Endothelial cell of umbilical vein (primary cell): ENCODE results near the gene DBP. TPM values are rescaled to one million over a fixed set of nuclear protein-coding genes. Genes with fewer than 3 reads are reported as not detected.

ENCODE experiments used
- BruUV-seq: library from RNA; stranded (reverse); fragments of 400-500 nt; replicated peaks from 2 replicates; lab custom pipeline; 2021; lab: Mats Ljungman, UMichigan
- CTCF ChIA-PET: fragments of 300-600, 350-600 bp; sonication (Branson Sonifier 250); formaldehyde crosslinking; loops from one replicate; lab custom pipeline; 2021; ENCODE audit warnings: antibody characterized with exemption, inconsistent platforms; lab: Charles Lee
- POLR2A ChIA-PET: fragments of 300-600, 350-600 bp; sonication (Branson Sonifier 250); formaldehyde crosslinking; loops from one replicate; lab custom pipeline; 2021; ENCODE audit warnings: antibody characterized with exemption, inconsistent platforms; lab: Charles Lee
- DNase-seq: peaks from one replicate; pipeline ENCODE4 v3.0.0-alpha.2; 2011; ENCODE audit warnings: low read depth, low spot score
- FAIRE-seq: peaks from 2 replicates; lab custom pipeline; 2011; peaks lifted over from hg19 to GRCh38; lab: Jason Lieb, UNC
- H2AFZ ChIP-seq: 2 replicates; pipeline ENCODE4 v1.6.0; 2012; ENCODE audit warnings: low read depth, low read length, control low read depth, inconsistent platforms
- H3K27ac ChIP-seq: 2 replicates; pipeline ENCODE4 v1.5.1; 2011; ENCODE audit warnings: low read depth, mild to moderate bottlenecking, control low read depth, low read length, moderate library complexity; ENCODE audit not compliant: insufficient read depth
- H3K27me3 ChIP-seq, 2 experiments: 2 replicates each; pipeline versions ENCODE4 v1.6.0 to v1.6.1; 2011; ENCODE audit warnings: low read length in 2 of 2, mixed read lengths in 1 of 2; ENCODE audit not compliant: control insufficient read depth in 2 of 2, insufficient read depth in 2 of 2
- H3K36me3 ChIP-seq, 2 experiments: 2 replicates in 1 of 2; 3 replicates in 1 of 2; pipeline ENCODE4 v1.5.1; 2011; ENCODE audit warnings: low read length in 2 of 2, mild to moderate bottlenecking in 1 of 2, moderate library complexity in 1 of 2; ENCODE audit not compliant: control insufficient read depth in 2 of 2, insufficient read depth in 2 of 2; ENCODE audit errors: extremely low read depth in 1 of 2
- H3K4me1 ChIP-seq: 3 replicates; pipeline ENCODE4 v1.5.1; 2011; ENCODE audit warnings: mild to moderate bottlenecking, low read length; ENCODE audit not compliant: control insufficient read depth, insufficient read depth; ENCODE audit errors: extremely low read depth
- H3K4me2 ChIP-seq: 2 replicates; pipeline ENCODE4 v1.6.1; 2011; ENCODE audit warnings: low read length, control low read depth, mixed read lengths; ENCODE audit not compliant: insufficient read depth
- H3K4me3 ChIP-seq, 3 experiments: fragments of 200-600 bp in 1 of 3; sonication (generic), shearing (Covaris generic) in 1 of 3; replicated peaks in 1 of 3; 2 replicates each; pipeline ENCODE4 v1.5.1; 2011 to 2016; ENCODE audit warnings: control low read depth in 3 of 3, low read length in 3 of 3, mild to moderate bottlenecking in 2 of 3, inconsistent platforms in 1 of 3, low read depth in 1 of 3, moderate library complexity in 1 of 3; ENCODE audit not compliant: insufficient read depth in 1 of 3
- H3K79me2 ChIP-seq: 2 replicates; pipeline ENCODE4 v1.6.0; 2012; ENCODE audit warnings: low read length, inconsistent platforms; ENCODE audit not compliant: control insufficient read depth, insufficient read depth
- H3K9ac ChIP-seq: replicated peaks from 2 replicates; pipeline ENCODE3; 2011; ENCODE audit warnings: low read length, control low read depth; ENCODE audit not compliant: insufficient read depth; ENCODE audit errors: extremely low read depth
- H3K9me1 ChIP-seq: replicated peaks from 3 replicates; pipeline ENCODE4 v1.6.0; 2011; ENCODE audit warnings: mild to moderate bottlenecking, low read length; ENCODE audit not compliant: control insufficient read depth, insufficient read depth; ENCODE audit errors: extremely low read depth
- H3K9me3 ChIP-seq: replicated peaks from 2 replicates; pipeline ENCODE4 v1.5.1; 2012; ENCODE audit warnings: low read length, inconsistent platforms; ENCODE audit not compliant: control insufficient read depth, insufficient read depth
- H4K20me1 ChIP-seq: replicated peaks from 2 replicates; pipeline ENCODE3; 2011; ENCODE audit warnings: mild to moderate bottlenecking, low read length; ENCODE audit not compliant: control insufficient read depth, insufficient read depth; ENCODE audit errors: extremely low read depth
- CTCF ChIP-seq, 2 donors: IDR thresholded peaks; 1 replicate in 1 of 2; 2 replicates in 1 of 2; pipeline ENCODE4 v1.5.1; 2011; ENCODE audit warnings: low read length in 2 of 2, mild to moderate bottlenecking in 2 of 2, moderate library complexity in 2 of 2, control low read depth in 1 of 2, inconsistent platforms in 1 of 2, low read depth in 1 of 2; ENCODE audit not compliant: insufficient read depth in 1 of 2; ENCODE audit errors: extremely low read depth in 1 of 2
- EZH2 ChIP-seq: IDR thresholded peaks from 2 replicates; pipeline ENCODE4 v1.6.1; 2012; ENCODE audit warnings: borderline replicate concordance, low read depth, mild to moderate bottlenecking, moderate library complexity, low read length, inconsistent platforms; ENCODE audit not compliant: severe bottlenecking
- FOS ChIP-seq: IDR thresholded peaks from 2 replicates; pipeline ENCODE4 v1.6.1; 2011; ENCODE audit warnings: mild to moderate bottlenecking, low read length, moderate library complexity, borderline replicate concordance; ENCODE audit not compliant: insufficient read depth
- GATA2 ChIP-seq: IDR thresholded peaks from 2 replicates; pipeline ENCODE4 v1.7.0; 2011; ENCODE audit warnings: low read depth, mild to moderate bottlenecking, moderate library complexity, mixed read lengths, low read length; ENCODE audit not compliant: insufficient read length, insufficient read depth
- JUN ChIP-seq: IDR thresholded peaks from 2 replicates; pipeline ENCODE4 v1.6.1; 2011; ENCODE audit warnings: borderline replicate concordance, low read depth; ENCODE audit not compliant: insufficient read length, insufficient read depth
- MAX ChIP-seq: IDR thresholded peaks from 2 replicates; pipeline ENCODE4 v1.6.1; 2011; ENCODE audit not compliant: insufficient read depth, insufficient read length
- MYC ChIP-seq: IDR thresholded peaks from one replicate; pipeline ENCODE4 v1.6.1; 2011; ENCODE audit warnings: mild to moderate bottlenecking, low read depth, low read length
- POLR2A ChIP-seq: IDR thresholded peaks from 2 replicates; pipeline ENCODE4 v1.6.1; 2012; ENCODE audit warnings: low read depth, mild to moderate bottlenecking, control low read depth, low read length
- POLR2AphosphoS5 ChIP-seq: IDR thresholded peaks from 2 replicates; pipeline ENCODE4 v1.6.1; 2012; ENCODE audit warnings: low read depth, mild to moderate bottlenecking, control low read depth, low read length, moderate library complexity; ENCODE audit not compliant: insufficient read depth
- dilution Hi-C: fragments of 300-500 bp; cut with MboI; formaldehyde crosslinking; loops from one replicate; pipeline ENCODE4 v1.15.0; 2019; ENCODE audit warnings: low sequenced_read_pairs; ENCODE audit not compliant: extremely low pct_ligation_motif_present
- intact Hi-C: fragments of 100-400 bp; cut with micrococcal nuclease; formaldehyde crosslinking; loops from one replicate; pipeline ENCODE4 v1.10.0; 2022
- polyA plus RNA-seq, 4 experiments: library from polyadenylated mRNA; depleted of rRNA in 3 of 4; stranded (reverse) in 3 of 4; unstranded in 1 of 4; fragments of >200 nt; gene quantifications; 2 replicates each; pipeline versions ENCODE4 v1.2.1 to v1.2.3, GENCODE V29; 2011 to 2012; ENCODE audit warnings: missing spikeins in 1 of 4
- total RNA-seq: library from RNA; stranded (reverse); gene quantifications from 2 replicates; pipeline ENCODE4 v1.2.3, GENCODE V29; 2021

The DBP gene
- total and polyA plus RNA-seq, 2 donors (not counting 3 experiments of a cell fraction or from before 2014, with no cell fraction given), result 1.5 to 1.8 TPM

- TF ChIP-seq CTCF (IDR thresholded peaks at IDR 0.05; ENCODE audit: extremely low read depth in 1 of 2, insufficient read depth in 1 of 2, low read depth in 1 of 2, low read length in 2 of 2) (no peak), GATA2 (no peak)
- intact Hi-C loops, result no loop called here
- no peak overlapping the region for H3K4me3 ChIP-seq
- no peak overlapping the region for H3K9ac ChIP-seq
- no peaks in the 10 kb centered on the region for H3K36me3 ChIP-seq
- no peak overlapping the region for H3K4me2 ChIP-seq
- H3K27me3 ChIP-seq, result no peaks in the 10 kb centered on the region
- no TSS peak for BruUV-seq
- no peaks in the 10 kb centered on the region for H3K4me1 ChIP-seq
- CTCF ChIA-PET, result no interaction called here
- no peaks in the 10 kb centered on the region for H4K20me1 ChIP-seq
- no peak overlapping the region for H2AFZ ChIP-seq
- H3K27ac ChIP-seq, result no peak overlapping the region
- dilution Hi-C loops, result no loop called here
- FAIRE-seq (no peak), DNase-seq (no peak)
- H3K9me1 ChIP-seq, result no peaks in the 10 kb centered on the region
- no peaks in the 10 kb centered on the region for H3K9me3 ChIP-seq
- H3K79me2 ChIP-seq, result no peaks in the 10 kb centered on the region
- POLR2A ChIA-PET, result no interaction called here
These were observed 34.2 kb downstream of the DBP start for GRCh38 chr19:48603001-48603400.

GRCh38 chr19:48600679-48601417 lies 36.3 kb downstream of the DBP start:
- no peak for FAIRE-seq
- H2AFZ ChIP-seq, result no peak overlapping the region
- no peaks in the 10 kb centered on the region for H3K36me3 ChIP-seq
- no peaks in the 10 kb centered on the region for H3K79me2 ChIP-seq
- H3K27ac ChIP-seq, result no peak overlapping the region
- H3K9me1 ChIP-seq, result no peaks in the 10 kb centered on the region
- TF ChIP-seq MYC (no peak), GATA2 (no peak), CTCF (IDR thresholded peaks at IDR 0.05; ENCODE audit: extremely low read depth in 1 of 2, insufficient read depth in 1 of 2, low read depth in 1 of 2, low read length in 2 of 2) (no peak), MAX (no peak), POLR2AphosphoS5 (no peak), FOS (no peak), POLR2A (no peak), JUN (no peak), EZH2 (no peak)
- dilution Hi-C loops (no loop called here), intact Hi-C loops (no loop called here)
- no peak overlapping the region for H3K4me2 ChIP-seq
- no peak overlapping the region for H3K9ac ChIP-seq
- H3K4me1 ChIP-seq, result no peaks in the 10 kb centered on the region
- H4K20me1 ChIP-seq, result no peaks in the 10 kb centered on the region
- no peak overlapping the region for H3K4me3 ChIP-seq
- CTCF ChIA-PET, result interaction anchor here (0.7 to 0.8 kb wide), 2 partner anchors 12 to 156 kb away, joined by 3 read pairs; no protein-coding TSS in a partner anchor
- H3K27me3 ChIP-seq, result no peaks in the 10 kb centered on the region
- no TSS peak for BruUV-seq
- no peak for DNase-seq
- POLR2A ChIA-PET, result no interaction called here
- no peaks in the 10 kb centered on the region for H3K9me3 ChIP-seq
